CD4-positive, alpha-beta T cell treated with Interleukin-17A for 1 hour (primary cell): ENCODE measurements around the gene PUDP.
"Not testable (repeated sequence)": the region's sequence is repeated elsewhere in the genome, so short reads cannot be mapped to it uniquely, and the experiment has no call there.

Experiments
- DNase-seq: peaks from one replicate; pipeline ENCODE4 v3.0.0-alpha.2; 2020

The PUDP gene

GRCh38 chrX:7025471-7025870 lies 122.5 kb downstream of the PUDP start:
- no peak for DNase-seq

DNA sequence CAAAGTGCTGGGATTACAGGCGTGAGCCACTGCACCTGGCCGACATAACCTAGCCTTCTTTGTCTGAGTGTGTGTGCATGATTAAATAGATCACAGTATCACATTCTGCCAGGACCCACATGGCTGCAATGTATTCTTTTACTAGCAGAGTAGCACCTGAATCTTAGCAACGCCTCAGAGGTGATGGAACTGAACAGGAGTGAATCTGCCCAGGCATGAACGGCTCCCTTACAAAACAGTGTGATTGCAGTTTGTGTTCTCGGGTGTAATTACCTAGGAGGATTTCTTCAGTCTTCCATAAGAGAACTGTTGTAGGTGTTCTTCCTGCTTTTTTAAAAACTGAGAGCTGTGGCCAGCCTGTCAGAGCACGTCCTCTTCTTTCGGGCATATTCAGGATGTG lies 123.1 kb downstream of the PUDP start:
- no peak for DNase-seq

GRCh38 chrX:7022996-7023395 lies 125.0 kb downstream of the PUDP start:
- DNase-seq = not testable (repeated sequence)

- no peak for DNase-seq
Measured at GRCh38 chrX:7021991-7022390, 126.0 kb downstream of the PUDP start.

- no peak for DNase-seq
Measured at GRCh38 chrX:7019555-7019954, 128.4 kb downstream of the PUDP start.

GRCh38 chrX:7012262-7012834 lies 135.6 kb downstream of the PUDP start:
- not testable (repeated sequence) for DNase-seq

GRCh38 chrX:7010897-7011296 lies 137.1 kb downstream of the PUDP start:
- DNase-seq = not testable (repeated sequence)

- not testable (repeated sequence) for DNase-seq
Measured at GRCh38 chrX:7007328-7007727, 140.6 kb downstream of the PUDP start.
